NCI-H460 (cell line): ENCODE measurements around the gene TMEM114. TPM values are rescaled to one million over a fixed set of nuclear protein-coding genes. Genes with fewer than 3 reads are reported as not detected.

Experiments
- DNase-seq: peaks from one replicate; pipeline ENCODE4 v3.0.0-alpha.2; 2016; ENCODE audit warnings: low read depth; ENCODE audit errors: extremely low read depth
- polyA plus RNA-seq: library from polyadenylated mRNA; depleted of rRNA; stranded (reverse); fragments of >200 nt; gene quantifications from 2 replicates; pipeline ENCODE4 v1.2.3, GENCODE V29; 2014; cell fraction: nucleus; rRNA removed
- total RNA-seq: library from RNA; depleted of rRNA; stranded (reverse); fragments of >200 nt; shearing (Covaris generic); gene quantifications from 2 replicates; pipeline ENCODE4 v1.2.3, GENCODE V29; 2014; rRNA removed

Gene TMEM114
- not detected in 2 replicates for total RNA-seq
- polyA plus RNA-seq, result not detected in 2 replicates

GRCh38 chr16:8589900-8590688, at the start of gene TMEM114:
TMEM114 (minus strand) TSS chr16:8590511; CDS start chr16:8589838, 673 bp downstream.
- DNase-seq, result no peak

- no peak for DNase-seq
These were observed 49.4 kb upstream of the TMEM114 start for GRCh38 chr16:8639694-8640093.

- peak; percentile 44 for DNase-seq
These were observed 44.9 kb upstream of the TMEM114 start for GRCh38 chr16:8634991-8635736.

GRCh38 chr16:8632675-8633182, 42.4 kb upstream of the TMEM114 start:
- no peak for DNase-seq

- DNase-seq, result no peak
These were observed 41.6 kb upstream of the TMEM114 start for GRCh38 chr16:8631818-8632465.

GRCh38 chr16:8631373-8631772, 41.1 kb upstream of the TMEM114 start:
- DNase-seq, result no peak

GRCh38 chr16:8630255-8630953, 40.1 kb upstream of the TMEM114 start:
- DNase-seq, result no peak

GRCh38 chr16:8628981-8629725, 38.8 kb upstream of the TMEM114 start:
- DNase-seq, result no peak

GRCh38 chr16:8627456-8627855, 37.1 kb upstream of the TMEM114 start:
- no peak for DNase-seq

- no peak for DNase-seq
These were observed 36.6 kb upstream of the TMEM114 start for GRCh38 chr16:8626946-8627345.

- no peak for DNase-seq
These were observed 35.3 kb upstream of the TMEM114 start for GRCh38 chr16:8625491-8626087.

- DNase-seq, result no peak
These were observed 33.3 kb upstream of the TMEM114 start for GRCh38 chr16:8623634-8624033.

GRCh38 chr16:8622315-8622656, 32.0 kb upstream of the TMEM114 start:
- DNase-seq, result no peak

- DNase-seq, result peak; percentile 86
These were observed 31.4 kb upstream of the TMEM114 start, which contains the start of gene METTL22 for GRCh38 chr16:8621572-8622314. METTL22 (plus strand) TSS chr16:8621698; CDS start chr16:8625666, 3,968 bp downstream.

- no peak for DNase-seq
These were observed 30.9 kb upstream of the TMEM114 start for GRCh38 chr16:8621222-8621571.

- no peak for DNase-seq
These were observed 30.2 kb upstream of the TMEM114 start for GRCh38 chr16:8620535-8620934.

GRCh38 chr16:8619671-8620370, 29.5 kb upstream of the TMEM114 start:
- DNase-seq, result no peak

GRCh38 chr16:8614435-8615029, 24.2 kb upstream of the TMEM114 start:
- no peak for DNase-seq
